HEK293T (cell line): Measurements from ENCODE around the gene MT1M.

ENCODE experiments used
- BHLHE40 ChIP-seq: fragments of 450-650 bp; IDR thresholded peaks from 2 replicates; pipeline ENCODE4 v1.6.1; 2016; ENCODE audit warnings: mild to moderate bottlenecking, moderate library complexity, borderline replicate concordance
- CTBP1 ChIP-seq: fragments of 450-650 bp; IDR thresholded peaks from 2 replicates; pipeline ENCODE4 v1.6.1; 2016; ENCODE audit warnings: borderline replicate concordance
- FOXA1 ChIP-seq: fragments of 450-650 bp; IDR thresholded peaks from 2 replicates; pipeline ENCODE4 v1.6.1; 2016; ENCODE audit warnings: mild to moderate bottlenecking
- L3MBTL2 ChIP-seq: fragments of 450-650 bp; conservative IDR thresholded peaks from 2 replicates; pipeline ENCODE4 v1.6.1; 2016; ENCODE audit warnings: mild to moderate bottlenecking
- LEF1 ChIP-seq: fragments of 450-650 bp; IDR thresholded peaks from 2 replicates; pipeline ENCODE4 v1.6.1; 2017; ENCODE audit warnings: mild to moderate bottlenecking, borderline replicate concordance
- PKNOX1 ChIP-seq: fragments of 450-650 bp; IDR thresholded peaks from 2 replicates; pipeline ENCODE4 v1.6.1; 2016
- SP1 ChIP-seq: fragments of 450-650 bp; IDR thresholded peaks from 2 replicates; pipeline ENCODE4 v1.6.1; 2017
- SUZ12 ChIP-seq: fragments of 450-650 bp; IDR thresholded peaks from 2 replicates; pipeline ENCODE4 v1.6.1; 2016; ENCODE audit warnings: mild to moderate bottlenecking
- ZNF384 ChIP-seq: fragments of 450-650 bp; IDR thresholded peaks from 2 replicates; pipeline ENCODE4 v1.6.1; 2016

DNA sequence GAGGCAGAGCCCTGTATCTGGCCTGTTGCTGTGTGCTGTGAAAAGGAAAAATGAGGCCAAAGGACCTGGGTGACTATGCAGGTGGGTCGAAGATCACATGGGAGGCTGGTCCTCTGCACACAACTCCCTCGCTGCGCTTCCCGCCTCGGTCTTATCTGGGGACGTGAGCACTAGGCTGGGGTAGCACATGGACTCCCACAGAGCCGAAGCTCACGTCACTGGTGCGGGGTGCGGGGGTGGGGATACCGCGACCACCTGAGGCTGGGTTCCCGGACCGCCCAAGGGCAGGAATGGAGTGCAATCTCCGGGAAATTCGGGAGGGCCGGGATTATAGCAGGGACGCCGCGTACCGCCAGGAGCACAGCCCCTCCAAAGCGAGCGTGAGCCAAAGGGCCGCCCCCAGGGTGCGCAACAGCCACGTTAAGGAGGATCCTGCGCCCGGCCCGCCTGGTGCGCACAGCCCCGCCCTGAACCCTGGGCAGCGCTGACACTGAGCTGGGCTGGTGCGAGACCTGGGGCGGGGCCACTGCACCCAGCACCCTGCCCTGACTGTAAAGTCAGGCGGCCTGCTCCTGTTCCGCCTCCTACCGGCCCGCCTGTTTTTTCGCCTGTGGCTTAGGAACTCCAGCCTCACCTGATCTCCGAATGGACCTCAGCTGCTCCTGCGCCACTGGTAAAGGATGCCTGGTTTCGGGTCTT, 10.8 kb downstream of the MT1M start:
- TF ChIP-seq SP1: no peak
- no peak for TF ChIP-seq ZNF384
- TF ChIP-seq LEF1: no peak
- TF ChIP-seq L3MBTL2: no peak
- no peak for TF ChIP-seq FOXA1
- no peak for TF ChIP-seq SUZ12
- no peak for TF ChIP-seq PKNOX1
- no peak for TF ChIP-seq BHLHE40
- TF ChIP-seq CTBP1: no peak
